Lower lobe of right lung (tissue), 2 donors: ENCODE results near the gene IBA57. TPM values are rescaled to one million over a fixed set of nuclear protein-coding genes. Genes with fewer than 3 reads are reported as not detected.

Source experiments
- ATAC-seq, 2 donors: fragments of 200-7000 bp; cut with Tn5 transposase; one replicate each; pipeline ENCODE4 v1.9.1; 2020 to 2022; ENCODE audit warnings: mild to moderate bottlenecking in 2 of 2, moderate library complexity in 2 of 2
- DNase-seq: peaks from one replicate; pipeline ENCODE4 v3.0.0-alpha.2; 2020
- H3K27ac ChIP-seq: fragments of 200-600 bp; one replicate; pipeline ENCODE4 v1.8.0; 2022
- H3K27me3 ChIP-seq: fragments of 200-600 bp; one replicate; pipeline ENCODE4 v1.8.0; 2022; ENCODE audit warnings: low read depth
- H3K36me3 ChIP-seq: fragments of 200-600 bp; one replicate; pipeline ENCODE4 v1.8.0; 2022; ENCODE audit warnings: mild to moderate bottlenecking
- H3K4me1 ChIP-seq: fragments of 200-600 bp; one replicate; pipeline ENCODE4 v1.8.0; 2022
- H3K4me3 ChIP-seq: fragments of 200-600 bp; one replicate; pipeline ENCODE4 v1.8.0; 2022; ENCODE audit warnings: mild to moderate bottlenecking
- H3K9me3 ChIP-seq: fragments of 200-600 bp; one replicate; pipeline ENCODE4 v1.8.0; 2022
- CTCF ChIP-seq: fragments of 200-600 bp; IDR thresholded peaks from one replicate; pipeline ENCODE4 v1.8.0; 2022; ENCODE audit warnings: antibody characterized with exemption, mild to moderate bottlenecking
- intact Hi-C: fragments of 100-400 bp; cut with DNase I; formaldehyde crosslinking; loops from one replicate; pipeline ENCODE4 v1.11.0; 2022
- total RNA-seq: library from RNA; stranded (reverse); fragmentation: NEBNext Ultra II Directional; extraction: Animal tissue kit (Norgen Biotek cat#: 25700); gene quantifications from one replicate; pipeline ENCODE4 v1.2.1, GENCODE V29; 2021
- donor health status: DM: no; HTN: yes; CAD: no; lungs with severe emphysema.

Gene IBA57
- total RNA-seq, 1 donor from 2014 or later, result 10.7 TPM

GRCh38 chr1:228161362-228161761 lies 4.2 kb upstream of the IBA57 start:
- H3K4me1 ChIP-seq, result peaks cover 42% of the 10 kb centered on the region
- DNase-seq, result peak; percentile 22
- ATAC-seq, result no peak
- peak overlapping the region; percentile 100 for H3K27ac ChIP-seq
- H3K36me3 ChIP-seq, result no peaks in the 10 kb centered on the region
- H3K4me3 ChIP-seq, result no peak overlapping the region
- intact Hi-C loops, result no loop called here
- no peak for TF ChIP-seq CTCF
- peaks cover 10% of the 10 kb centered on the region for H3K27me3 ChIP-seq
- no peaks in the 10 kb centered on the region for H3K9me3 ChIP-seq

- H3K36me3 ChIP-seq, result no peaks in the 10 kb centered on the region
- H3K27ac ChIP-seq, result peak overlapping the region; percentile 100
- no peak for TF ChIP-seq CTCF
- intact Hi-C loops, result no loop called here
- H3K27me3 ChIP-seq, result peaks cover 10% of the 10 kb centered on the region
- DNase-seq, result peak; percentile 30
- H3K4me3 ChIP-seq, result no peak overlapping the region
- H3K9me3 ChIP-seq, result no peaks in the 10 kb centered on the region
- ATAC-seq, result no peak
- peaks cover 47% of the 10 kb centered on the region for H3K4me1 ChIP-seq
Measured at GRCh38 chr1:228161866-228162265, 3.7 kb upstream of the IBA57 start.

DNA sequence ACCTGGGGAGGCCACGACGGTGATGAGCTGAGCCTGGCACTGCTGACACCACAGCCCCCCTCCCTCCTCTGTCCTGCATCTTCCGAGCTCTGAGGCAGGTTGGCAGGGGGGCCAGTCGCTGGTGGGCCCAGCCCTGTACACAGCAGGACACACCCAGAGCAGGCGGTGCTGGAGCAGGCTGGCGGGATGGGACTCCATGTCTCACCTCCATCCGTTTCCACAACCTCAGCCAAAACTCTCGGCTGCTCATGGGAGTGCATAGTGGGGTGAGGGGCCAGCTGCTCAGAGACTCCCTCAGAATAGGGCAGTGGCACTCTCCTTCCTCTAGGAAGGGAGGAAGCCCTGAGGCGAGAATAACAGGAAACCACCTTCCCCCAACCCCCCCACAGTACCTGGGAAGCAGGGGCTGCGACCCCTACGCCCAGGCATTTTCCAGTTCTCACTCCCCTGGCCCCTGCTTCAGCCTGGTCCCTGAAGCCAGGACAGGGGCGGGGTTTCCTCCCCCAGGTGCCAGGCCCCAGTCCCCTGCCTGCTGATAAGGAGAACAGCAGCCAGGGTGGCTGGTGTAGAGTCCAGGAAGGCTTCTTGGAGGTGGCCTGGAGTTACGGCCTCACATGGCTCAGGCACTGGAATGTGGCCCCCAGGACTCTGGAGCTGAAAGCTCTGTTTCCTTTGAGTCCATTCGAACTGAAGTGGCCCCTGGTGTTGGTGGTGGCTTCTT lies 3.2 kb upstream of the IBA57 start:
- DNase-seq (peak; percentile 57), ATAC-seq (no peak)
- no peak for TF ChIP-seq CTCF
- H3K4me1 ChIP-seq, result peaks cover 53% of the 10 kb centered on the region
- H3K4me3 ChIP-seq, result no peak overlapping the region
- intact Hi-C loops, result no loop called here
- H3K27me3 ChIP-seq, result peaks cover 10% of the 10 kb centered on the region
- H3K9me3 ChIP-seq, result no peaks in the 10 kb centered on the region
- no peaks in the 10 kb centered on the region for H3K36me3 ChIP-seq
- peak overlapping the region; percentile 100 for H3K27ac ChIP-seq

- Histone ChIP-seq H3K4me1 (peaks cover 55% of the 10 kb centered on the region), H3K9me3 (no peaks in the 10 kb centered on the region), H3K36me3 (peaks cover 5% of the 10 kb centered on the region), H3K27me3 (peaks cover 10% of the 10 kb centered on the region), H3K27ac (peak overlapping the region; percentile 100), H3K4me3 (peak overlapping the region; percentile 2)
- DNase-seq, result peak; percentile 75
- no peak for TF ChIP-seq CTCF
- ATAC-seq, result no peak
- intact Hi-C loops, result no loop called here
Measured at GRCh38 chr1:228163007-228163753, 2.4 kb upstream of the IBA57 start.

DNA sequence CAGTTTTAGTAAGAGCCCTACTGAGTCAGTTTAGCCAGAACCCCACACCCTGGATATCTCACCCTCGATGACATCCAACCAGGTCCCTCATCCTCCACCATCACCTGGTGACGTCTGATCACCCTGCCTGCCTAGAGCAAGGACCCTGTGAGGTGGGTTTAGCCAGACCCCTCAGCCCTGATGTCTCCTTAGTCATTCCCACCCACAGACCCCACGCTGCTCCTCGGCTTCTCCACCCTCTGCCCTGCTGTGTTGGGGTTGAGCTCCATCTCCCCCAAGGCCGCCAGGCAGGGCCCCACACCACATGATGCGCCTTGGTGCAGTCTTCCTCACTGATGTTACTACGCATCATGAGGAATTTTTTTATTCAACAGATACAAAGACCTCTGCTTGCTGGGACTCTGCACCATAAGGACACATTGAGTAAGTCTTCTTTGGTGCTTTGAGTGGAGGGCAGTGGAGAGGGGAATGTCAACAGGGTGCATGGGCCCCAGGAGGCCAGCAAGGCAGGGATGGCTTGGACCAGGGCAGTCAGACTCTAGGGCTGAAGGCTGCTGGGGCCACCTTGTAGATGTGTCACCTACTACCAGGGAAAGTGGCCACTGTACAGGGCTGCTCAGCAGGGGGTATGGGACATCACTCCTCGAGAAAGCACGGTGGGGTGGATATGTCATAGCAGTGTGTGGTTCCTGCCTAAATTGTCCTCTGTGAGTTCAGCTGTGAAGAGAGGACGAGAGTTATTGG lies 1.7 kb upstream of the IBA57 start:
- Histone ChIP-seq H3K27ac (peak overlapping the region; percentile 100), H3K36me3 (peaks cover 7% of the 10 kb centered on the region), H3K4me1 (peaks cover 55% of the 10 kb centered on the region), H3K4me3 (no peak overlapping the region), H3K9me3 (no peaks in the 10 kb centered on the region), H3K27me3 (peaks cover 10% of the 10 kb centered on the region)
- DNase-seq (peak; percentile 43), ATAC-seq (no peak)
- intact Hi-C loops, result no loop called here
- TF ChIP-seq CTCF, result no peak
